ENCODE results near the gene UBFD1.
"Not testable (repeated sequence)": the region's sequence is repeated elsewhere in the genome, so short reads cannot be mapped to it uniquely, and the experiment has no call there.

Gene UBFD1

DNA sequence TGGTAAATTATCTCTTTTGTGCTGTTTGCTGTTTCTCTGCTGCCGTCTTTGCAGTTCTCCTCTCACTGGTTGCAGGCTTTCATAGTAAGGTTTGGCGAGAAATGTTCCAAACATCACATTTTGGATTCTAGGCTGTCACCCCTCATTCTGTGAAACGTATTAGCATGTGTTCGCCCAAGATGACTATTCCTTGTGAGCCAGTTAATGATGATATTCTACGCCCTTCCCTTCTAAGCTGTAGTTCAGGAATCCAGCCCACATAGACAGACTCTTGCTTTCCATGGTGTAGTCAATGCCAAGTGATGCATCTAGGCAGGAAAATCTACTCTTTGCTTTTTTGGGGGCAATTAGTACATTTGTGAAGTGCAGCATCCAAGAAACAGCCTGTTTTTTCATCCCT, 14.4 kb downstream of the UBFD1 start:
- DNase-seq: no peak

DNA sequence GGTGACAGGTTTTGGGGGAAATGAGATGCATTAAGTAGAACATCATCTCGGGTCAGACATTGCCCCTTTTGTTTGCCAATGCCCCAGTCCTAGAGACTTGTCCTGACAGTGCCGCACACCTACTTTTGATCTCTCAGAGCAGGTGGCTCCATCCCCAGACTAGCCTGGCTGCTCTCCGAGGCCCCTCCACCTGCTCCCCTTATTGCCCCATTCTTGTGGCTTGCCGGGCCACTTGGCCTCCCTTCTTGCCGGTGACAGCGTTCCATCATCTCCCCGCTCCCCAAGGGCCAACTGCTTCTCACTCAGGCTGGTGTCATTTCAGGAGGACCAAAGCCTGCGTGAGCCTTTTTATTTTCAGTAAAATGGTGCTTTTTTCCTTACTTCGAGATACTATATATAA, 14.9 kb downstream of the UBFD1 start:
- no peak for DNase-seq

DNA sequence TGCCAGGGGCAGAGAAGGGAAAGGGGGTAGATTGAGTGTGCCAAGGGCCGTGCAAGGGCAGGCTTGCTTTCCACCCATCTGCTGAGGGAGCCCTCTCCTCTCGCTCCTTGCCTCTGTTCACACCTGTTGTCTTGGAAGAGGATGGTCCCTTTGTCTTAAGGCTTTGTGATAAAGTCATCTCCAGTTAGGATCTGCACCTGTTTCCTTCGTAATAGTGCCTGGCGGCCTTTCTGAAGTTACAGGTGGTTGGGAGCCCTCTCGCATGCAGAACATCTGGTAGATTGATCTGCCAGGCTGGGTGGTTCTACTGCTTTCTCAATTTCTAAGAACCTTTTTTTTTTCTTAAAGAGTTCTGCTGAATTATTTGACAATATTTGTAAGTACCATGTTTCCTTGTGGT, 16.3 kb downstream of the UBFD1 start:
- DNase-seq: no peak

DNA sequence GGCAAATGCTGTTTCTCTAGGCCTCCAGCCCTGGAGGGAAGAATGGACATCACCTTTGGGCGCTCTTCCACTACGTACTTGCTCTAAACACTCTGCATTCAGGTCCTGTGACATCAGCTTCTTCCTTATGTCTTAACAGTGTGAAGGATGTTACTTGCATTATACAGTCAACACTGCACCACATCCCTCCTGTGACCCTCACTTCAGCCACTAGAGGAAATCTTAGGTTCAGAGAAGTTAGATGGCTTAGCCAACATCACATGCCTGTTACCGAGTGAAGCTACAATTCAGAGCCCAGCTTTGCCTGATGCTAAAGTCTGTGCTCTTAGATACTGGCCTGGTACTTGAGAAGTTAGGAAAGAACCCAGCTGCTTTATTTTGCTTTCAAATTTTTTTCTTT, 18.3 kb downstream of the UBFD1 start:
- no peak for DNase-seq

DNA sequence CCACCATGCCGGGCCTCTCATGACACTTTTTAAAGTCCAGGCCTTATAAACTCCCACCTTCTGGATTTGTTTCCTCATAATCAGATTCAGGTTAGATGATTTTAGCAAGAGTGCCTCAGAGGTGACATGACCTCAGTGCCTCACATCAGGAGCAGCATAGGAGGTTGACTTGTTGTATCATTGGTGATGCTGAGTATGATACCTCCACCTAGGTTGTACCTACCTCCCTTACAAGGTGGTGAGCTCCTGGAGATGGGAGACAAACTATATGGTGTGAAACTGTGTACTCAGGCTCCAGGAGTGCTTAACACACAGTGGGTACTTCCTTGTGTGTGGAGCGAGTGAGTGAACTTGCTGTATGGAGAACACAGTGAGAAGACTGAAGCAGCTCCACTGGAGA, 20.0 kb downstream of the UBFD1 start:
- no peak for DNase-seq

DNA sequence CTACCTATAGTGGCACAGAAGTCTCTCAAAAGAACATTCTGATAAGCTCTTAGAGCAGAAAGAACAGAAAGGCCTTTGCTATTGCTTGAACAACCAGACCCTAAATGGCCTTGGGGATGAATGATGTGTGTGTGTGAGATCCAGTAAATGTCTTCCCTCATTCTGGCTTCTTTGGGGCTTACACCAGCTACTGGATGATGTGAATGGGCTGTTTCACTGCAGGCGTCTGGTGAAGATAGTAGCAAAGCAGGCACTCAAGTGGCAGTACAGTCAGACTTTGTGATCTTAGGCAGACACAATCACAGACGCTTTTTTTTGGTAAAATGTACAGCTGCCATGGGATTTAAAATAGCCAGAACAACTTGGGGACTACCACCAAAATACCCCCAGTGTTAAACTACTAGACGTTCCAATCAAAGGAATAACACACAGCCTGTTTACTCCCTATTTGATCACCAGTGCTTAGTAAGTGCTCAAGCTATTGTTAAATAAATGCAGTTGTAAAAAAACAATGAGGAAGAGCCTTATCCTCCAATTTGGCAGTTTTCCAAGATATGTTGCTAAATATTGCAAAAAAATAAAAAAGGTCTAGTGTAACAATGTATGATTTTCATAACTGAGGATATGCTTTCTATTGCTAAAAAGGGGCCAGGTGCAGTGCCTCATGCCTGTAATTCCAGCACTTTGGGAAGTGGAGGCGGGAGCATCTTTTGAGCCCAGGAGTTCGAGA, 20.7 kb downstream of the UBFD1 start:
- no peak for DNase-seq

DNA sequence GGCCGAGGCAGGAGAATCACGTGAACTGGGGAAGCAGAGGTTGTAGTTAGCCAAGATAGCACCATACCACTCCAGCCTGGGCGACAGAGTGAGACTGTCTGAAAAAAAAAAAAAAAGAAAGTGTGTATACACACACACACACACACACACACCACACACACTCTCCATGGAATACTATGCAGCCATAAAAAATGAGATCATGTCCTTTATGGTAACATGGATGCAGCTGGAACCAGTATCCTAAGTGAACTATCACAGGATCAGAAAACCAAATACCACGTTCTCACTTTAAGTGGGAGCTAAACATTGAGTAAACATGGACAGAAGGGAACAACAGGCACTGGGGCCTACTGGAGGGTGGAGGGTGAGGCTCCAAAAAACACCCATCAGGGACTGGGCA, 21.8 kb downstream of the UBFD1 start:
- DNase-seq: no peak

DNA sequence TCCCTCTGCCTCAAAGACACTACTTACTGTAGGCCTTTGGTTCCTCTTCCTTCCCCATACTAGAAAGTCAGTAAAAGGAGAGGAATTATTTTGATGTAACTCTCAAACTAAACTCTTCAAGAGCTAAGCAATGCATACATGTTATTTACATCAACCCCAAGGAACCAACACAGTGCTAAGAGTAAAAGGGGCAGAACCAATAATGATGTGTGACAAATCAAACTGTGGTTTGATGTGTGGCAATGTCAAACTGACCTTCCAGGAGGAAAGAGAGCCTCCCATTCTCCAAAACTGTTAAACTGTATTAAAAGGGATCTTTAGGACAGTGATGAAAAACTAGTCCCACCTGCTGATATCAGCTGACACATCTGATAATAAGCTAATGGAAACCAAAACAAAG, 22.9 kb downstream of the UBFD1 start:
- no peak for DNase-seq

DNA sequence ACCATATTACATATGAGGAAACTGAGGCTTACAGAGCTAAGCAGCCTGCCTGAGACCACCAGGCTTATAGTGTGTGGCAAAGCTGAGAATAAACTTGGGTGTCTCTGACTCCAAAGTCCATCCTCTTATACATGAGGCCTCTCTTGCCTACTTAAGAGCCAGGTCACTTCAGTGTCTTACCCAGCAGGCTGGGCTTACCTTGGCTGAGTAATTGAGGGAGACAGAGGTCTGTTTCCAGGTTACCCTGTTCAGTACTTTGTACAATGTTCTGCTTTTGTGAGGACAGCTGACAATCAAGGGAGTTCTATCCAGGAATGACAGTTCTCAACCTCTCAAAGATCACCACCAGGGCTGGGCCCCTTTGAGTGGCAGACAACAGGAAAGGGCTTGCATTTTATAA, 24.2 kb downstream of the UBFD1 start:
- DNase-seq: no peak

DNA sequence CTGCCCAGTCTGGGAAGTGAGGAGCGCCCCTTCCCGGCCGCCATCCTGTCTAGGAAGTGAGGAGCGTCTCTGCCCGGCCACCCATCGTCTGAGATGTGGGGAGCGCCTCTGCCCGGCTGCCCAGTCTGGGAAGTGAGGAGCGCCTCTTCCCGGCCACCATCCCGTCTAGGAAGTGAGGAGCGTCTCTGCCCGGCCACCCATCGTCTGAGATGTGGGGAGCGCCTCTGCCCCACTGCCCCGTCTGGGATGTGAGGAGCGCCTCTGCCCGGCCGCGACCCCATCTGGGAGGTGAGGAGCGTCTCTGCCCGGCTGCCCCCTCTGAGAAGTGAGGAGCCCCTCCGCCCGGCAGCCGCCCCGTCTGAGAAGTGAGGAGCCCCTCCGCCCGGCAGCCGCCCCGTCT, 25.7 kb downstream of the UBFD1 start:
- not testable (repeated sequence) for DNase-seq

DNA sequence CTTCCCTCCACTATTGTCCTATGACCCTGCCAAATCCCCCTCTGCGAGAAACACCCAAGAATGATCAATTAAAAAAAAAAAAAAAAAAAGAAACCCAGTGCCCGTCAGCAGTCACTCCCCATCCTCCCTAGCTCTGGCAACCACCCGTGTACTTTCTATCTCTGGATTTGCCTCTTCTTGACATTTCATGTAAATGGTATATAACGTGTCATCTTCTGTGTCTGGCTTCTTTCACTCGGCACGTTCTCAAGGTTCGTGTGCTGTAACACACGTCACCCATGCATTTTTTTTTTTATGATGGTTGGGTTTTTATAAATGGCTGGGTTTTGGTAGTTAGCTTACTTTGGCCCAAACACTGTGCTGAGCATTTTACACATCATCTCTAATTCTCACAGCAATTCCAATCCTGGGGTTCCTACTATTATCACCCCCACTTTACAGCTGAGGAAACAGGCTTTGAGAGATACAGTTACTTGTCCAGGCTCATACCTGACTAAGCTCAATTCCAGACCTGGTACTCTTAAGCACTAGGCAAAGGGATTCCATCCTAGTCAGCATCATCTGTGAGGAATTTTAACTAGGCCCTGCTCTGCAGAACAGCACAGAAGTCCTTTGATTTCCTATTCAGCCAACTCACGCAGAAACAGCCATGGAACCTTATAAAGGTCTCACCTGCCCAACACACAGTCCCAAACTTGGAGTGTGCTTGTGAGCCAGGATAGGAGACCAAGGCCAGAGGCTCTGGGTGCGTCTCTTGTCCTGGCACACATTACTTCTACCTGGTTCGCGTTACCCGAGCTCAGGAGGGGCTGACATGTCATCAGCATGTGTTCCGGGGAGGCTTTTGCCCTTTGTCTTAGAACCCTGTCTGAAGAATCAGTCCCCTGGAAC, 26.9 kb downstream of the UBFD1 start:
- DNase-seq: no peak

DNA sequence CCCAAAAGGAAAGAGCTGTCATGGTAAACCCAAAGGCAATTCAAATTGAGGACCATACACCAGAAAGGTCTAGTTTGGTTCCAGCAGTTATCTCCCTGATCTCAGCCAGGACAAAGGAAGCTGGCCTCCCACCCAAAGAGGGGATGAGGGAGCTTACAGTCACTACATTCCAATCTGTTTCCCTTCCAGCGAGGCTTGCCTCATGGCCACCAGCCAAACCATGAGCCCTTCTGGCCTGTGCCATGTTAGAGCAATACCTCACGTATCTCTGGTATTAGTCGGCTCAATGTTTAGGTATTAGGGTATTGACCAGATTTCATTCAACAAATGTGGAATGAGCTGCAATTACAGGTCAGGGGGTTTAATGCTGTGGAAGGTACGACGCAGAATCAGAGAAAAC, 30.2 kb downstream of the UBFD1 start:
- no peak for DNase-seq

DNA sequence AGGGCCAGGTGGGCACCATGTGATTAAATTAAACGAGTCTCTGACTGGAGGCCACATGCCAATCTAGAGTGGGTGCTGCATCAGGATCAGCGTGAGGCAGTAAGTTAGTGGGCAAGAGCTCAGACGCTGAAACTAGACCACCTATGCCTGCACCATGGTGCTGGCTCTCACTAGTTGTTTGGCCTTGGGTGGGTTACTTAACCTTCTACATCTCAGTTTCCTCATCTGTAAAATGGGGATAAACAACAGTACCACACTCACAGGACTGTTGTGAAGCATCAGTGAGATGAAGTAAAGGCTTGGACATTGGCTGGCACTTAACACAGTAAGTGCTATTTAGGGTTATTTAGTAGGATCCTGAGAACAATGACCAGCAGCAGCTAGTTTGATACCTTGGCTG, 32.7 kb downstream of the UBFD1 start:
- no peak for DNase-seq

DNA sequence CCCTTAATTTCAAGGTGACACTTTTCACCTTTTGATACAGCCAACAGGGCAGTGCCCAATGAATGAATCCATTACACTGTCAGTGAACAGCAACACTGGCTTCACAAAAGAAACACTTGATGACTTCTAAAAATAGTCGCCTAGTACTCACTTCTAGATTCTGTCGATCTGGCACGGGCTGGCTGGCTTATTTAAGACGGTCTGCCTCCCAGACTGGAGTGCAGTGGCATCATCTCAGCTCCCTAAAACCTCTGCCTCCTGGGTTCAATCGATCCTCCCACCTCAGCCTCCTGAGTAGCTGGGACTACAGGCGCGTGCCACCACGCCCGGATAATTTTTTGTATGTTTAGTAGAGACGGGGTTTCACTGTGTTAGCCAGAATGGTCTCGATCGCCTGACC, 36.7 kb downstream of the UBFD1 start:
- no peak for DNase-seq

DNA sequence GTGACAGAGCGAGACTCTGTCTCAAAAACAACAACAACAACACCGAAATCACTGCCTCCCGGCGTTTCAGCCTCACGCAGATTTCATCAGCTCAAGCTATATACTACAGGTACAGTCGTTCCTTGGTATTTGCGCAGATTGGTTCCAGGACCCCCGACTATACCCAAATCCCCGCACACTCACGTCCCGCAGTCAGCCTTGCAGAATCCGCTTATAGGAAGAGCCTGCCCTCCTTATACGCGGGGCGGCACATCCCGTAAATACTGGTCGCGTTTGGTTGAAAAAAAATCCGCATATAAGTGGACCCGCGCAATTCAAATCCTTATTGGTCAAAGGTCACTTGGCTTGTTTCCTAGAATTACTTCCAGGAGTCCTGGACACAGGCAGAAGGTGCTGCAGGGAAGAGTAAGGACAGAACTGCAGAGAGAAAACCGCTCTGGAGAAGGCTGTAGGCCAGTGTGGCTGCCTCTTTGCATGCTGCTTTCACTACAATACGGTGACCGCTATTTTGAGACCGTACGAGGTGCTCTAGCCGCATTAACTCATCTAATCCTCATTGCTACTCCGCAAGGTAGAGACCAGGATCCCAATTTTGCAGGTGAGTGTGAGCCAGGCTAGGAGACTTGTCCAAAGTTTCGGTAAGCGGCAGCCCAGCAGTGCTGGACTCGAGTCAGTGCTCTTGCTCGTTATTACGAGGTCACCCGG, 37.9 kb downstream of the UBFD1 start:
- no peak for DNase-seq

DNA sequence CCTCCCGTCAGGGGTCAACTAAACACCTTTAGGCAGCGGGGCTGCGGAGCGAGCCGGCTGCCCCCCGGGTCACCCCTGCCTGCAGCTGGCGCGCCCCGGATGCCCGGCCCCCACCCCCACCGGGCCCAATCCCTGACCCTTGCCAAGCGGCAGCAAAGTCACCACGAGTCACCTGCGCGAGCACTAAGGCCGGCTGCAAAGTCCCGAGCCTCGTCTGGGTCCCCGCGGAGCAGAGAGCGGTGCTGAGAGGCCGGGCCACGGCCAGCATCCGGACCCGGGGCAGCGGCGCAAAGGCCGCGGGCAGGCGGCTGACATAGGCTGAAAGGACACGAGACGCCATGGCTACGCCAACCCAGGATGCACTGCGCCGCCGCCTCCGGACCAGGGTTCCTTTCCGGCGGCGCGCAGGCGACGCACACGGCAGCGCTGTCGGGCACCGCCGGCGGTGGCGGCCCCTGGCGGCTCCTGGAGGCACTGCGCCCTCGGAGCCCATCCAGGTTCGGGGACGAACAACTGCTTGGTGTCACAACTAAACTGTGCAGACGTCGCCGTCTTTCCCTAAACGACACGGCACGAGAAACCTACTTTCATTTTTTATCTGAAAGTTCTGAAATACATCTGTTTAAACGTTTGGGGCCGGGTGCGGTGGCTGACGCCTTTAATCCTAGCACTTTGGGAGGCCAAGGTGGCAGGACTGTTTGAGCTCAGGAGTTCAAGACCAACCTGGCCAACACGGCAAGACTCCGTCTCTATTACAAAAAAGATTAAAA, 38.6 kb downstream of the UBFD1 start, which contains the start of gene NDUFAB1:
TSS of gene NDUFAB1 (minus strand) at position 366 of the 770 bp plus-strand sequence. CDS start at position 340, 26 bp downstream.
- peak; percentile 90 for DNase-seq

DNA sequence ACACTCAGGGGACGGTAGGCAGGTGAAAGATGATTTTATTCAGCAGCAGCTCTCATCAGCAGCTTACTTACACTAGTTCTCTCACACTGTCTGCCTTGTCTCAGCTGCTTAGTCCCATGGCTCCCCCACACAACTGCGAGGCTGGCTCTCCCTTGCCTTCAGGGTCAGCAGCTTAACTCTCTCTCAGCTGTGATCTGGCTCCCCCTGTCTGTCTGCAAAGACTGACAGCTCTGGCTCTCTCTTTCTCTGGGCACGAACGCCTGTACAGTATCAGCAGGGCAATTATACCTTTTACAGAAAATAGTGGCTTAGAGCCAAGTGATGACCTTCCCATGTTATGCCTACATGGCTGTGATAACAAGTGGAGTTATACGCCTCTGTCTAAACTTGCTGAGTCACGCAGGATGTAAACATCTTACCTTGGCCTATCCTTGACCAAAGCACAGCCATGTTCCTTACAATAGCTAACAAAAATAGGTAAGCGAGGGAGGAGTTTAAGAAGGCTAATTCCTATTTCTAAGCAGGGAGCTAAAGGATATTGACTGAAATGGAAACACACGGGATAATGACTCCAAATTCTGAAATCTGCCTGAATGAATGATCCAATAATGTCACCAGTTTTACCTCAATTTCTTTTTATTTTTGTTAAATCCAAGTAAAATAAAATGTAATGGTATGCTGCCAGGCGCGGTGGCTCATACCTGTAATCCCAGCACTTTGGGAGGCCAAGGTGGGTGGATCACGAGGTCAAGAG, 39.7 kb downstream of the UBFD1 start:
- peak; percentile 29 for DNase-seq

DNA sequence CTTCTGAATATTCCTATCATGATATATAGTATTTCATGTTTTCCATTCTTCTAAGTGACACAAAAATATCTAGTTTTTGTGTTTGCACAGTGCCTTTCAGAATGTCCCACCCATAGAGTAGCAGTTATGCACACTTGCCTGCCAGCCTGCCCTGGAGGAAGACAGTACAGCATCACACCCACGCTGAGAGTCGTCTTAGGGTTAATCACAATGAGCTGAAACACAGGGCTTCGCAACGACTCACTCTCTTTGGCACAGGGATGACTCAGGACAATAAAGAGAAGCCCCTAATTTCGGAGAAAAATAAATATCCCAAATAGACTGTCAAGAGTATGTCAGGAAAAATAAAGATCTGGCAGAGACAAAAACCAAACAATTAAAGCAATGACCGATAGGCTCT, 50.2 kb downstream of the UBFD1 start:
- no peak for DNase-seq

DNA sequence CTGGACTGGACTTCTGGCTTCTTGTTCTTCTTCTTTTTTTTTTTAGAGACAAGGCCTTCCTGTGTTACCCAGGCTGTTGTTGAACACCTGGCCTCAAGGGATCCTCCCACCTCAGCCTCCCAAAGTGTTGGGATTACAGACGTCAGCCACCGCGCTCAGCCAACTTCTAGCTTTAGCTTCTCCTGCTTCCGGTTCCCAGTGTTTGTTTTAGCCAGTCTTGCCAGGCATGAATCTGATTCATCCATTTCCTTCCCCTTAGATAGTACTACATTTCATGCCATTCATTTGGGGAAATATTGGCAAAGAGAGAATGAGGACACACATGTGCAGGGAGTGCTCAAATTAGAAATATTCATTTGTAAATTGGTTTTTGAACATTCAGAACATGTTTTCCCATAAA, 50.7 kb downstream of the UBFD1 start:
- no peak for DNase-seq

DNA sequence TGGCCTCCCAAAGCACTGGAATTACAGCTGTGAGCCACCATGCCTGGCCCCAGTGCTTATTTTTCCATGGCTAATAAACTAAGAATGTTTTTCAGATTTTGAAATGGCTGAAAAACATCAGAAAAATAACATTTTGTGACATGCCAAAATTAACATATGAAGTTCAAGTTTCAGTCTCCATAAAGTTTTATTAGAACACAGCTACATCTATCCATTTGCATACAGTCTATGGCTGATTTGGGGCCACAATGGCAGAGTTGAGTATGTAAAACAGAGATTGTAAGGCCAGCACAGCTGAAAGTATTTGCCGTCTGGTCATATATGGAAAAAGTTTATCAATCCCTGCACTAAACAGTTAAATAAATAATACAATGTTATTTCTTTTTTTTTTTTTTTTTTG, 52.4 kb downstream of the UBFD1 start:
- no peak for DNase-seq

DNA sequence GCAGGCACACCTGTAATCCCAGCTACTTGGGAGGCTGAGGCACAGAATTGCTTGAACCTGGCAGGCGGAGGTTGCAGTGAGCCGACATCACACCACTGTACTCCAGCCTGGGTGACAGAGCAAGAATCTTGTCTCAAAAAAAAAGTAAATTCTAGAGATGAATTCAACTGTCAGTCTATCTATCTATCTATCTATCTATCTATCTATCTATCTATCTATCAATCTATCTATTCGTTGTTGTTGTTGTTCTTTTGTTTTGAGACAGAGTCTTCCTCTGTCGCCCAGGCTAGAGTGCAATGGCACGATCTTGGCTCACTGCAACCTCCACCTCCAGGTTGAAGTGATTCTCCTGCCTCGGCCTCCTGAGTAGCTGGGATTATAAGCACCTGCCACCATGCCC, 53.4 kb downstream of the UBFD1 start:
- not testable (repeated sequence) for DNase-seq

DNA sequence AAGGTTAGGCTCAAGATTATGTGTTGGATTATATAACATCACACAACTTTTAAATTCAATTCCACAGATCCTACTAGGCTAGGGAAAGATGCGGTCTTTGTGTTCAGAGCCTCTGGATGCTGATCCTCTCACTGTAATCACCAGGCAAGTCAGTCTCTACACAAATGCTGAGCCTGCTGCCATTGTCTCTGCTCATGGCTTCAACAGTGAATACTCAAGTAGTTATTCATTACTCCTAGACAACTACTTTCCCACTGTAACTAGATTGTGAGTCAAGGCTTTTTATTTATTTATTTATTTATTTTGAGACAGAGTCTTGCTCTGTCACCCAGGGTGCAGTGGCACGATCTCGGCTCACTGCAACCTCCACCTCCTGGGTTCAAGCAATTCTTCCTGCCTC, 54.4 kb downstream of the UBFD1 start:
- no peak for DNase-seq
